ENCODE results near the gene ACADVL.
"Not testable (repeated sequence)": the region's sequence is repeated elsewhere in the genome, so short reads cannot be mapped to it uniquely, and the experiment has no call there.

GRCh38 chr17:7182101-7182500 is 37.6 kb upstream of the ACADVL start:
- not testable (repeated sequence) for TF ChIP-seq CTCF (IDR thresholded peaks at IDR 0.05; ENCODE audit: low read depth, low read length, poor library complexity, severe bottlenecking); EZH2phosphoT487 (IDR thresholded peaks at IDR 0.05; ENCODE audit: borderline replicate concordance, low read length)

Measured in DOHH2 (cell line).